ENCODE results near the gene PAM. TPM values are rescaled to one million over a fixed set of nuclear protein-coding genes. Genes with fewer than 3 reads are reported as not detected.
A peak's percentile ranks its signal among the peaks of the same experiment; 100 is the strongest.

The PAM gene
- total and polyA plus RNA-seq, 8 donors, result 27.4 to 322 (median 93.9) TPM

DNA sequence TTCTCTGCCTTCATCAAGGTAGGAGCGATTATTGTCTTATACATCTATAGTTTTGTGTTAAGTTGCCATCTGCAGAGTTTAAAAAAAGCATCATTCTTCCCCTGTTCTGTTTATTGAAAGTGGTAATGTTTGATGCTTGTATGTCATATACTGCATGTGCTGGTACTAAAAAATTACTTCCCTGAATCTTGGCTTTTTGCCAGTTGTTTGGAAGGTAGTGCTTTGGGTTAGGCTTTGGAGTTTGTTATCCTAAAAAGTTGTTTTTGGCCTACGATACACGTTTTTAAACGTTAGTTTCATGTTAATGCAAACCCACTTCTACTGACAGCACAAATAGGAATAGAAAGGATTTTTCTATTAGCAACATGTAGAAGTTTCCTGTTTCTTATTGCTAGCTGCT is 206.6 kb downstream of the PAM start:
- H3K4me1 ChIP-seq, result peaks cover 0 to 3% (median 0%) of the 10 kb centered on the region in 4 donors
- peaks cover 0 to 6% (median 2%) of the 10 kb centered on the region in 4 donors for H3K36me3 ChIP-seq
- DNase-seq, result no peak
- no peaks in the 10 kb centered on the region for H3K27me3 ChIP-seq
- 57 to 73% (median 67%) methylated on average over 4 of the region's 4 CpGs for WGBS, 5 donors
- intact Hi-C loops (cut with DNase I; ENCODE audit: low total_unique reads), result no loop called here
- TF ChIP-seq POLR2A (IDR thresholded peaks at IDR 0.05) (no peak), POLR2AphosphoS5 (IDR thresholded peaks at IDR 0.05) (no peak), EP300 (IDR thresholded peaks at IDR 0.05) (no peak)
- TF ChIP-seq, protein P1, sequence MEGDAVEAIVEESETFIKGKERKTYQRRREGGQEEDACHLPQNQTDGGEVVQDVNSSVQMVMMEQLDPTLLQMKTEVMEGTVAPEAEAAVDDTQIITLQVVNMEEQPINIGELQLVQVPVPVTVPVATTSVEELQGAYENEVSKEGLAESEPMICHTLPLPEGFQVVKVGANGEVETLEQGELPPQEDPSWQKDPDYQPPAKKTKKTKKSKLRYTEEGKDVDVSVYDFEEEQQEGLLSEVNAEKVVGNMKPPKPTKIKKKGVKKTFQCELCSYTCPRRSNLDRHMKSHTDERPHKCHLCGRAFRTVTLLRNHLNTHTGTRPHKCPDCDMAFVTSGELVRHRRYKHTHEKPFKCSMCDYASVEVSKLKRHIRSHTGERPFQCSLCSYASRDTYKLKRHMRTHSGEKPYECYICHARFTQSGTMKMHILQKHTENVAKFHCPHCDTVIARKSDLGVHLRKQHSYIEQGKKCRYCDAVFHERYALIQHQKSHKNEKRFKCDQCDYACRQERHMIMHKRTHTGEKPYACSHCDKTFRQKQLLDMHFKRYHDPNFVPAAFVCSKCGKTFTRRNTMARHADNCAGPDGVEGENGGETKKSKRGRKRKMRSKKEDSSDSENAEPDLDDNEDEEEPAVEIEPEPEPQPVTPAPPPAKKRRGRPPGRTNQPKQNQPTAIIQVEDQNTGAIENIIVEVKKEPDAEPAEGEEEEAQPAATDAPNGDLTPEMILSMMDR (IDR thresholded peaks at IDR 0.05), result no peak
- no peaks in the 10 kb centered on the region for H3K9me3 ChIP-seq
- no peak overlapping the region for H3K4me3 ChIP-seq
- no peak overlapping the region for H3K27ac ChIP-seq

DNA sequence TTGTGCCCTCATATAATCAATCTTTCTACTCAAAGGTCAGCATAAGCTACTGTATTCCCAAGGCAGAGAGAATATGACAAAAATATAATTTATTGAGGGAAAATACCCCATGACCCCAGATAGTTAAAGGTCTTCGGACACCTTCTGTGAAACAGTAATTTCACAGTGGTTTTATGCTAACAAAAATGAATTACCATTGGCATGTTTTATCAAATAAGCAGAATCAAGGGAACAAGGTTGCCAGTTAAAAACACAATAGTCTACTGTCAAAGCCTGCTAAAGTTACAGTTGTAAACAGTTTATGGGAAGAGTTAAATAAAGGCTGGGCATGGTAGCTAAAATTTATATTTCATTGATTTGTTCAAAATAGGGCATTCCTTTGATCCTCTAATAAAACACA is 210.5 kb downstream of the PAM start:
- WGBS, 5 donors, result 90 to 100% (median 96%) methylated on average over 1 of the region's 1 CpG
- Histone ChIP-seq H3K36me3 (peaks cover 0 to 7% (median 3%) of the 10 kb centered on the region in 4 donors), H3K27ac (no peak overlapping the region), H3K4me3 (no peak overlapping the region), H3K9me3 (no peaks in the 10 kb centered on the region), H3K27me3 (no peaks in the 10 kb centered on the region), H3K4me1 (no peaks in the 10 kb centered on the region)
- intact Hi-C loops (cut with DNase I; ENCODE audit: low total_unique reads), result no loop called here
- DNase-seq, result no peak
- TF ChIP-seq POLR2A (IDR thresholded peaks at IDR 0.05) (no peak), EP300 (IDR thresholded peaks at IDR 0.05) (no peak), POLR2AphosphoS5 (IDR thresholded peaks at IDR 0.05) (no peak)
- TF ChIP-seq, protein P1 (IDR thresholded peaks at IDR 0.05), result no peak

DNA sequence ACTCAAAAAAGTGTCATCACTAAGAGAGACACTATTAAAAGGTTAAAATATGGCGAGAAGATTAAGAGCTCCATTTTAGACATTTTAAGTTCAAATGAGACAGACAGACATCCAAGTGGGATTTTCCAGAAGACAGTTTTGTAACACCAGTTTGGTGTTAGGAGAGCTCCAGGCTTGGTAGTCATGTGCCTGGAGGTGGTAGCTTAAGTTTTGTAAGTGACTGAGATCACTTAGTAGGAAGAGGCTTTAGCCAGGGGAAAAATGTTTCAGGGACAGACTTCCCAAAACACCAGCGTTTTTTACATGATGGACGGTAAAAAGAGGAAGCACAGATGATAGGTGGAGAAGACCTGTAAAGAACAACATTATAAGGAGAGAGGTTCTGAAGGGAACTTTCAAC is 214.5 kb downstream of the PAM start:
- TF ChIP-seq, protein P1 (IDR thresholded peaks at IDR 0.05), result no peak
- TF ChIP-seq EP300 (IDR thresholded peaks at IDR 0.05) (no peak), POLR2A (IDR thresholded peaks at IDR 0.05) (no peak), POLR2AphosphoS5 (IDR thresholded peaks at IDR 0.05) (no peak)
- WGBS, 5 donors, result 76 to 90% (median 87%) methylated on average over 3 of the region's 3 CpGs
- intact Hi-C loops (cut with DNase I; ENCODE audit: low total_unique reads), result no loop called here

DNA sequence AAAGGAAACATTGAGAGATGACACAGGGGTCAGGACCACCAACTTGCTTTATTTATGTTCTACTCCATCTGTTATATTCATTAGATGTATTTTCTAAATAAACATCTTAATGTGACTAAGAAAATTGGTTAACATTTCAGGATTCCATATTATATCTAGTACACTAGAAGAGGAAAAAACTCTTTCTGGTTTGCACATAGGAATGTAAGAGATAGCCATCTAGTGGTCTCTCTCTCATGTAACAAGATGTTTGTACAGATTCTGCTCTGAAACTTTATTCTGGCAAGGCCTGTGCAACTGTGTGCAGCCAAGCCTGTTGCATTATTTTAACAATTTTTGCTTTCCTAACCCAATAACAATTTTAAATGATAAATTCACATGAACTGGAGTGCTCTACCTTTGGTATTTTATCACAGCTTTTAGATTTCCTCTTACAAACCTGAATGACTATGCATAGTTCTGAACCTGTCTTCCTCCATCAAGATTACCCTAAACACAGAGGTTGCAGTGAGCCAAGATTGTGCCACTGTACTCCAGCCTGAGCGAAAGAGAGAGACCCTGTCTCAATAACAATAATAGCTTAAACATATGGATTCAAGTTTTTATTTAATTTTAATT is 216.7 kb downstream of the PAM start:
- intact Hi-C loops (cut with DNase I; ENCODE audit: low total_unique reads), result no loop called here
- Histone ChIP-seq H3K27me3 (no peaks in the 10 kb centered on the region), H3K27ac (no peak overlapping the region), H3K4me3 (no peak overlapping the region), H3K36me3 (peaks cover 0 to 14% (median 5%) of the 10 kb centered on the region in 4 donors), H3K4me1 (no peaks in the 10 kb centered on the region), H3K9me3 (no peaks in the 10 kb centered on the region)
- 56 to 92% (median 77%) methylated on average over 1 of the region's 1 CpG for WGBS, 5 donors
- peak in 1 of 2 donors; percentile 46 for DNase-seq
- TF ChIP-seq, protein P1 (IDR thresholded peaks at IDR 0.05), result peak in 1 of 7 experiments; percentile 12
- no peak for TF ChIP-seq POLR2A (IDR thresholded peaks at IDR 0.05)

More for the DNA sequence above, 214.5 kb downstream of the PAM start:
- H3K27ac ChIP-seq, result no peak overlapping the region
- DNase-seq, result no peak
- no peak overlapping the region for H3K4me3 ChIP-seq
- no peaks in the 10 kb centered on the region for H3K9me3 ChIP-seq
- no peaks in the 10 kb centered on the region for H3K4me1 ChIP-seq
- no peaks in the 10 kb centered on the region for H3K27me3 ChIP-seq
- peaks cover 0 to 14% (median 5%) of the 10 kb centered on the region in 4 donors for H3K36me3 ChIP-seq
